Naive B cell (primary cell): ENCODE measurements around the gene FGD5. TPM values are rescaled to one million over a fixed set of nuclear protein-coding genes. Genes with fewer than 3 reads are reported as not detected.

Experiments used
- ATAC-seq, 2 donors: fragments of 150-1000 bp; cut with Tn5 transposase; 2 replicates each; pipeline ENCODE4 v1.10.0; 2021; ENCODE audit warnings: low read depth in 2 of 2, mild to moderate bottlenecking in 2 of 2, moderate library complexity in 2 of 2
- DNase-seq: peaks from one replicate; pipeline ENCODE4 v3.0.0; 2022
- H3K27ac Mint-ChIP-seq, 6 donors: one replicate each; pipeline ENCODE4 v1.8.0; 2020 to 2022; ENCODE audit warnings: mild to moderate bottlenecking in 6 of 6, mixed read lengths in 6 of 6, moderate library complexity in 5 of 6, inconsistent platforms in 2 of 6
- H3K27me3 Mint-ChIP-seq, 3 donors: one replicate each; pipeline ENCODE4 v1.8.0; 2021 to 2022; ENCODE audit warnings: mixed read lengths in 3 of 3, mild to moderate bottlenecking in 1 of 3
- H3K36me3 Mint-ChIP-seq, 2 donors: one replicate each; pipeline ENCODE4 v1.8.0; 2020 to 2022; ENCODE audit warnings: mixed read lengths in 2 of 2, inconsistent platforms in 1 of 2, mild to moderate bottlenecking in 1 of 2
- H3K4me1 Mint-ChIP-seq, 3 donors: one replicate each; pipeline ENCODE4 v1.8.0; 2020 to 2022; ENCODE audit warnings: mixed read lengths in 3 of 3, inconsistent platforms in 1 of 3, mild to moderate bottlenecking in 1 of 3, moderate library complexity in 1 of 3
- H3K4me3 Mint-ChIP-seq, 8 donors: one replicate each; pipeline ENCODE4 v1.8.0; 2020 to 2022; ENCODE audit warnings: mild to moderate bottlenecking in 8 of 8, mixed read lengths in 8 of 8, moderate library complexity in 8 of 8, inconsistent platforms in 2 of 8
- H3K9me3 Mint-ChIP-seq, 7 donors: one replicate each; pipeline ENCODE4 v1.8.0; 2020 to 2022; ENCODE audit warnings: mixed read lengths in 7 of 7, mild to moderate bottlenecking in 5 of 7, inconsistent platforms in 2 of 7, moderate library complexity in 1 of 7
- polyA plus RNA-seq, 6 donors: library from polyadenylated mRNA; unstranded; fragments of 300-500 nt; fragmentation: Illumina TruSeq; gene quantifications; one replicate each; pipeline ENCODE4 v1.2.3, GENCODE V29; 2021; ENCODE audit warnings: low read depth in 6 of 6

Gene FGD5
- polyA plus RNA-seq, 6 donors from 2014 or later: 0.07 TPM; not detected in 5

DNA sequence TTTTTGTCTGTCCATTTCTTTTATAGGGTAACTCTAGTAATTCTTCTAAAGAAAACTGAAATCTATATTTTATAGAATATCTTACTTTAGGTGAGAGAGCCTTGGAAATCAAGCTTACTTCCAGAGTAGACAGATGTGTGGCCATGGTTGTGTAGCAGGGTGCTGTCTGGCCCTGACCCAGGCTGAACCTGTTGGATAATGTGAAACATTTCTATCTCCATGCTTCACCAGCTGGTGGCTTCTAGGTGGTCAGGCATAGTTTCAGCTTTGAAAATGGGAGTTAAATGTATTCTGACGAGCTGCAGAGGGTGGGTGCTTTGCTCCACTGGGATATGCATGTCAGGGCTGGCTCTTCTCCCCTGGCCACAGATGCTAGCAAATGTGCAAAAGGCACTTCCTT lies 107.8 kb downstream of the FGD5 start:
- Mint-ChIP-seq H3K4me3 (peak overlapping the region in 1 of 8 donors; percentile 20), H3K4me1 (no peaks in the 10 kb centered on the region), H3K36me3 (no peaks in the 10 kb centered on the region), H3K9me3 (no peaks in the 10 kb centered on the region), H3K27ac (no peak overlapping the region), H3K27me3 (no peaks in the 10 kb centered on the region)
- DNase-seq (no peak), ATAC-seq (no peak)

- DNase-seq: no peak
- Mint-ChIP-seq H3K36me3 (no peaks in the 10 kb centered on the region), H3K27ac (no peak overlapping the region), H3K9me3 (no peaks in the 10 kb centered on the region), H3K4me3 (no peak overlapping the region), H3K4me1 (no peaks in the 10 kb centered on the region), H3K27me3 (no peaks in the 10 kb centered on the region)
- ATAC-seq: no peak
Observed at GRCh38 chr3:14927308-14927707, 108.5 kb downstream of the FGD5 start.

- DNase-seq: no peak
- Mint-ChIP-seq H3K36me3 (no peaks in the 10 kb centered on the region), H3K4me3 (no peak overlapping the region), H3K27ac (no peak overlapping the region), H3K9me3 (no peaks in the 10 kb centered on the region), H3K4me1 (no peaks in the 10 kb centered on the region), H3K27me3 (no peaks in the 10 kb centered on the region)
- no peak for ATAC-seq
Observed at GRCh38 chr3:14929310-14930074, 110.7 kb downstream of the FGD5 start.

- Mint-ChIP-seq H3K4me1 (no peaks in the 10 kb centered on the region), H3K27me3 (no peaks in the 10 kb centered on the region), H3K4me3 (peak overlapping the region in 1 of 8 donors; percentile 69), H3K27ac (no peak overlapping the region), H3K36me3 (no peaks in the 10 kb centered on the region), H3K9me3 (no peaks in the 10 kb centered on the region)
- DNase-seq (no peak), ATAC-seq (no peak)
Observed at GRCh38 chr3:14933820-14934425, 115.2 kb downstream of the FGD5 start.

GRCh38 chr3:14935592-14936345 lies 117.0 kb downstream of the FGD5 start:
- Mint-ChIP-seq H3K4me3 (no peak overlapping the region), H3K4me1 (no peaks in the 10 kb centered on the region), H3K27ac (peak overlapping the region in 1 of 6 donors; percentile 18), H3K9me3 (no peaks in the 10 kb centered on the region), H3K27me3 (no peaks in the 10 kb centered on the region), H3K36me3 (no peaks in the 10 kb centered on the region)
- no peak for ATAC-seq
- no peak for DNase-seq

DNA sequence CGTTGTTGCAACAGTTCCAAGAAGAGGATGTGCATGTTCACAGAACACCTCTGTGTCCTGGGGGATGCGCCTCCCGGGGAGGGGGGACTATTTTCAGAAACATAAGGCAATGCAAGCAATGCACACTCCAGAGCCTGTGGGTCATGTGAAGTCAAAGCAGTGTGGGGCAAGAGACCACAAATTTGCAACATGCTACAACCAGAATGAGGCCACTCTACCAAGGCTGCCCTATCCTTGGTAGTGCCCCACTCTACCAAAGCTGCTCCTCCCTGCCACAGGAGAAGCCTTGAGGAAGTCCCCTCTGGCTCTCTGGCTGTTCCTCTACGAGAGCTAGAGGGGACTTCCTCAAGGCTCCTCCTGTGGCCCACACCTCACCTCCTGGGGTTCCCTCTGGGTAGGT lies 120.2 kb downstream of the FGD5 start:
- H3K4me1 Mint-ChIP-seq: peaks cover 5 to 10% (median 10%) of the 10 kb centered on the region in 3 donors
- H3K27me3 Mint-ChIP-seq: no peaks in the 10 kb centered on the region
- DNase-seq (no peak), ATAC-seq (no peak)
- H3K4me3 Mint-ChIP-seq: no peak overlapping the region
- H3K36me3 Mint-ChIP-seq: no peaks in the 10 kb centered on the region
- H3K27ac Mint-ChIP-seq: peak overlapping the region in 1 of 6 donors; percentile 49
- H3K9me3 Mint-ChIP-seq: no peaks in the 10 kb centered on the region

GRCh38 chr3:14941871-14942270 lies 123.1 kb downstream of the FGD5 start:
- Mint-ChIP-seq H3K9me3 (no peaks in the 10 kb centered on the region), H3K4me3 (peak overlapping the region in 1 of 8 donors; percentile 44), H3K4me1 (peaks cover 18 to 24% (median 22%) of the 10 kb centered on the region in 3 donors), H3K27ac (peak overlapping the region in 2 of 6 donors; percentile 51 to 63), H3K36me3 (no peaks in the 10 kb centered on the region), H3K27me3 (no peaks in the 10 kb centered on the region)
- no peak for DNase-seq
- ATAC-seq: no peak

- Mint-ChIP-seq H3K27me3 (no peaks in the 10 kb centered on the region), H3K4me3 (peak overlapping the region in 1 of 8 donors; percentile 71), H3K9me3 (no peaks in the 10 kb centered on the region), H3K27ac (no peak overlapping the region), H3K36me3 (no peaks in the 10 kb centered on the region), H3K4me1 (peaks cover 18 to 26% (median 25%) of the 10 kb centered on the region in 3 donors)
- no peak for ATAC-seq
- no peak for DNase-seq
Observed at GRCh38 chr3:14943042-14943441, 124.3 kb downstream of the FGD5 start.

DNA sequence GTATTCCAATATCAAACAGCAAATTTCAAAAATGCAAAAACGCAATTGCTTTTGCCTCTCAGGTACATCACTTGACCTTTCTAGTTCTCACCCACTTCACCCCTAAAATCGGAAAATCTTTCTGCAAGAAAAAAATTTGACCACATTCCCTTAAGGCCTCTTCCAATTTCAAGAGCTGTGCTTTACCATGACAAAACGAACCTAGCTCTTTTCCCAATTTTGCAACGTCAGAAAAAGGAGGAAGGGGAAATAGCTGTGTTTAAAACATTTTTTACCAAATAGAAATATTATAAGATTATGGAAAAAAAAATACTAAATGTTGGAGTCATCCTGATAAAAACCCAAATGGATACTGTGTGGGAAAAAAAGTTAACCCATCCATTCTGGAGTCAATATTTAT lies 127.5 kb downstream of the FGD5 start:
- no peak for ATAC-seq
- H3K4me3 Mint-ChIP-seq: peak overlapping the region; percentile 23 to 100 (median 94)
- H3K9me3 Mint-ChIP-seq: no peaks in the 10 kb centered on the region
- peak overlapping the region; percentile 32 to 99 (median 95) for H3K27ac Mint-ChIP-seq
- no peaks in the 10 kb centered on the region for H3K27me3 Mint-ChIP-seq
- DNase-seq: no peak
- peaks cover 37 to 42% (median 37%) of the 10 kb centered on the region in 3 donors for H3K4me1 Mint-ChIP-seq
- H3K36me3 Mint-ChIP-seq: no peaks in the 10 kb centered on the region

GRCh38 chr3:14946739-14947099 lies 128.0 kb downstream of the FGD5 start:
- peak overlapping the region; percentile 95 to 99 (median 98) for H3K27ac Mint-ChIP-seq
- no peak for ATAC-seq
- DNase-seq: no peak
- peaks cover 35 to 44% (median 37%) of the 10 kb centered on the region in 3 donors for H3K4me1 Mint-ChIP-seq
- no peaks in the 10 kb centered on the region for H3K9me3 Mint-ChIP-seq
- peak overlapping the region; percentile 89 to 100 (median 94) for H3K4me3 Mint-ChIP-seq
- H3K27me3 Mint-ChIP-seq: no peaks in the 10 kb centered on the region
- H3K36me3 Mint-ChIP-seq: no peaks in the 10 kb centered on the region

- Mint-ChIP-seq H3K36me3 (no peaks in the 10 kb centered on the region), H3K9me3 (no peaks in the 10 kb centered on the region)
- peak; percentile 60 to 62 for ATAC-seq
Observed at GRCh38 chr3:14947100-14947885, 128.5 kb downstream of the FGD5 start, which contains the start of gene NR2C2. NR2C2 (plus strand) TSS chr3:14947583; CDS start chr3:15003915, 56,332 bp downstream.

GRCh38 chr3:14947886-14948608 lies 129.3 kb downstream of the FGD5 start:
- Mint-ChIP-seq H3K36me3 (no peaks in the 10 kb centered on the region), H3K9me3 (no peaks in the 10 kb centered on the region), H3K27me3 (no peaks in the 10 kb centered on the region), H3K4me1 (peaks cover 40 to 53% (median 47%) of the 10 kb centered on the region in 3 donors), H3K27ac (peak overlapping the region; percentile 99 to 100 (median 100)), H3K4me3 (peak overlapping the region; percentile 89 to 100 (median 100))
- ATAC-seq (peak; percentile 80 to 82), DNase-seq (peak; percentile 96)

More at GRCh38 chr3:14947100-14947885, 128.5 kb downstream of the FGD5 start, which contains the start of gene NR2C2:
- peaks cover 37 to 49% (median 39%) of the 10 kb centered on the region in 3 donors for H3K4me1 Mint-ChIP-seq
- H3K27me3 Mint-ChIP-seq: no peaks in the 10 kb centered on the region
- peak within 1 kb of the TSS; percentile 99 to 100 (median 100) for H3K27ac Mint-ChIP-seq
- DNase-seq: peak; percentile 90
- peak within 1 kb of the TSS; percentile 89 to 100 (median 100) for H3K4me3 Mint-ChIP-seq
